Thyroid gland (tissue), 4 donors: ENCODE data around the gene USP33. TPM values are rescaled to one million over a fixed set of nuclear protein-coding genes. Genes with fewer than 3 reads are reported as not detected.
"Not testable (repeated sequence)": the region's sequence is repeated elsewhere in the genome, so short reads cannot be mapped to it uniquely, and the experiment has no call there.

Experiments used
- DNase-seq, 2 donors: peaks; one replicate each; pipeline ENCODE4 v3.0.0-alpha.2; 2019
- H3K27ac ChIP-seq, 3 donors: fragments of 200-600 bp; sonication (generic); 1 replicate in 2 of 3; 2 replicates in 1 of 3; pipeline ENCODE4 v1.5.1; 2016 to 2019; ENCODE audit warnings: mild to moderate bottlenecking in 1 of 3, moderate library complexity in 1 of 3
- H3K27me3 ChIP-seq: fragments of 200-600 bp; sonication (generic); one replicate; pipeline ENCODE4 v1.5.1; 2019
- H3K36me3 ChIP-seq, 2 donors: fragments of 200-600 bp; sonication (generic); one replicate each; pipeline ENCODE4 v1.5.1; 2016 to 2019
- H3K4me1 ChIP-seq, 2 donors: fragments of 200-600 bp; sonication (generic); one replicate each; pipeline ENCODE4 v1.5.1; 2017 to 2019
- H3K4me3 ChIP-seq, 3 donors: fragments of 200-600 bp; sonication (generic); replicated peaks in 1 of 3; 1 replicate in 2 of 3; 2 replicates in 1 of 3; pipeline ENCODE4 v1.5.1; 2016; ENCODE audit warnings: mild to moderate bottlenecking in 1 of 3
- H3K9me3 ChIP-seq: fragments of 200-600 bp; sonication (generic); one replicate; pipeline ENCODE4 v1.5.1; 2017
- POLR2A ChIP-seq, 2 donors: fragments of 450-650 bp; IDR thresholded peaks; one replicate each; pipeline ENCODE4 v1.6.1; 2017; ENCODE audit warnings: antibody characterized with exemption in 2 of 2, mild to moderate bottlenecking in 2 of 2, moderate library complexity in 1 of 2
- WGBS, 2 donors: methylation state at CpG; one replicate each; pipeline ENCODE4 v1.1.5; 2017; 5-methylcytosine and 5-hydroxymethylcytosine counted together
- intact Hi-C: fragments of 100-400 bp; cut with DNase I; formaldehyde crosslinking; loops from one replicate; pipeline ENCODE4 v1.15.1; 2023
- total RNA-seq, 4 donors: library from RNA; depleted of rRNA; stranded (reverse); fragments of >200 nt; gene quantifications; one replicate each; pipeline ENCODE4 v1.2.3, GENCODE V29; 2016
- TF ChIP-seq, protein P1 (sequence below), 6 experiments: fragments of 200-600 bp in 3 of 6; fragments of 450-650 bp in 3 of 6; sonication (generic) in 3 of 6; IDR thresholded peaks; one replicate each; pipeline ENCODE4 v1.5.1; 2016 to 2019; ENCODE audit warnings: antibody characterized with exemption in 6 of 6, mild to moderate bottlenecking in 2 of 6, inconsistent platforms in 1 of 6, moderate library complexity in 1 of 6

The USP33 gene
- total RNA-seq, 4 donors from 2014 or later: 96.2 to 130 (median 105) TPM

DNA sequence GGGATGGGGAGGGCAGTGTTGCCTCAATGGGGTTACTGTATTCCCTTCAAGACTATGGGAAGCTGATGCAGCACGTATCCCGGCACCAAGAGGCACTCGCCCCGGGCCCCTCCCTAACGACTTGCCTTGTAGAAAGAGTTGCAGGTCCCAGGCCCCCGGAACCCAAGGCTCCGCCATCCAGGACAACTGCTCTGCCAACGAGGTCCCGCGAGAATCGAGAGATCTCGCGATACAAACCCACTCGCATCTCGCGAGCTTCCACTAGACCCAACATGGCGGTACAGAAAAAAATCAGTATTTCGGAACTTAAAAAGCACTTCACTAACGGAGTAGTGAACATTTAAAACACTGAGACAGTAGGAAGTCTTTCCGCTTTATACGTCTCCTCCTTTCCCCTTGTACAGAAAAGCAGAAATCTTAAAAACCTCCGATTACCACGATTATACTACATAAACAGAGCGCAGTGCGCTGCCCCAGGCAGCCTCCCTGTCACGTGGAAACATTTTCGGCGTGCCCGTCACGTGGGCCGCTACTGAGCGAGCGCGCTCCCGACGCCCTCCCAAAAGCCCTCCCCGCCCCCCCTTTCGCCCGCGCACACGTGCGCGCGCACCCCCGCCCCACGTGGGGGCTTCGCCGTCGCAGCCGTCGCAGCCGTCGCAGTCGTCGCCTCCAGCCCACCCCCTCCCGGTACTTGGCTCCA is 77.0 kb downstream of the USP33 start, which contains the start of gene ZZZ3:
Gene ZZZ3 (minus strand): TSS at position 199 of the 700 bp plus-strand sequence. CDS start 49,304 bp downstream, outside the sequence.
- peak; percentile 93 for DNase-seq
- peak within 1 kb of the TSS; percentile 81 to 99 (median 93) for H3K27ac ChIP-seq
- 0% methylated on average over 31 to 39 of the region's 56 CpGs for WGBS, 2 donors
- H3K27me3 ChIP-seq: no peaks in the 10 kb centered on the region
- intact Hi-C loops: no loop called here
- peak in 1 of 2 donors; percentile 68 for TF ChIP-seq POLR2A (IDR thresholded peaks at IDR 0.05)
- TF ChIP-seq, protein P1, sequence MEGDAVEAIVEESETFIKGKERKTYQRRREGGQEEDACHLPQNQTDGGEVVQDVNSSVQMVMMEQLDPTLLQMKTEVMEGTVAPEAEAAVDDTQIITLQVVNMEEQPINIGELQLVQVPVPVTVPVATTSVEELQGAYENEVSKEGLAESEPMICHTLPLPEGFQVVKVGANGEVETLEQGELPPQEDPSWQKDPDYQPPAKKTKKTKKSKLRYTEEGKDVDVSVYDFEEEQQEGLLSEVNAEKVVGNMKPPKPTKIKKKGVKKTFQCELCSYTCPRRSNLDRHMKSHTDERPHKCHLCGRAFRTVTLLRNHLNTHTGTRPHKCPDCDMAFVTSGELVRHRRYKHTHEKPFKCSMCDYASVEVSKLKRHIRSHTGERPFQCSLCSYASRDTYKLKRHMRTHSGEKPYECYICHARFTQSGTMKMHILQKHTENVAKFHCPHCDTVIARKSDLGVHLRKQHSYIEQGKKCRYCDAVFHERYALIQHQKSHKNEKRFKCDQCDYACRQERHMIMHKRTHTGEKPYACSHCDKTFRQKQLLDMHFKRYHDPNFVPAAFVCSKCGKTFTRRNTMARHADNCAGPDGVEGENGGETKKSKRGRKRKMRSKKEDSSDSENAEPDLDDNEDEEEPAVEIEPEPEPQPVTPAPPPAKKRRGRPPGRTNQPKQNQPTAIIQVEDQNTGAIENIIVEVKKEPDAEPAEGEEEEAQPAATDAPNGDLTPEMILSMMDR (IDR thresholded peaks at IDR 0.05): peak in 1 of 6 experiments; percentile 23
- H3K36me3 ChIP-seq: no peaks in the 10 kb centered on the region
- H3K4me3 ChIP-seq: peak within 1 kb of the TSS; percentile 45 to 86 (median 46)
- H3K4me1 ChIP-seq: peaks cover 7 to 26% of the 10 kb centered on the region in 2 donors
- no peaks in the 10 kb centered on the region for H3K9me3 ChIP-seq

DNA sequence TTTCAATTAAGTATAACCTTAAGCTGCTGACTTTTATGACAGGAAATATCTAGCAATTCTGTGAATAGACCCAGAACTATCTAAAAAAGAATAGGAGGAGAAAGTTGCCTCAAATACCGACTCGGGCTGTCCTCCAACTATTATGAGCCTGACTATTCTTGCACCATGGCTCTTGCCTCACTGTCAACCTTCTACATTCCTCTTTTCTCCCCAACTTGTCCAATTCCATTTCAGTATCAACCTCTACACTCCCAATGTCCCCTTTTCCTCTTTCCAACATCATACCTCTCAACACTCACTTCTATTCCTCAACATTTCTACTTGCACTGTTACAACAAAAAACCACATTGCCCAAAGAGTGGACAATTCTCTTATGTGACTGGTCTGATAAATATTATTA is 79.5 kb downstream of the USP33 start:
- Histone ChIP-seq H3K36me3 (no peaks in the 10 kb centered on the region), H3K4me3 (no peak overlapping the region), H3K27ac (no peak overlapping the region), H3K9me3 (no peaks in the 10 kb centered on the region), H3K27me3 (no peaks in the 10 kb centered on the region), H3K4me1 (peaks cover 7 to 26% of the 10 kb centered on the region in 2 donors)
- intact Hi-C loops: no loop called here
- 75 to 82% methylated on average over 2 of the region's 2 CpGs for WGBS, 2 donors
- no peak for DNase-seq
- no peak for TF ChIP-seq POLR2A (IDR thresholded peaks at IDR 0.05)
- TF ChIP-seq, protein P1 (IDR thresholded peaks at IDR 0.05): no peak

DNA sequence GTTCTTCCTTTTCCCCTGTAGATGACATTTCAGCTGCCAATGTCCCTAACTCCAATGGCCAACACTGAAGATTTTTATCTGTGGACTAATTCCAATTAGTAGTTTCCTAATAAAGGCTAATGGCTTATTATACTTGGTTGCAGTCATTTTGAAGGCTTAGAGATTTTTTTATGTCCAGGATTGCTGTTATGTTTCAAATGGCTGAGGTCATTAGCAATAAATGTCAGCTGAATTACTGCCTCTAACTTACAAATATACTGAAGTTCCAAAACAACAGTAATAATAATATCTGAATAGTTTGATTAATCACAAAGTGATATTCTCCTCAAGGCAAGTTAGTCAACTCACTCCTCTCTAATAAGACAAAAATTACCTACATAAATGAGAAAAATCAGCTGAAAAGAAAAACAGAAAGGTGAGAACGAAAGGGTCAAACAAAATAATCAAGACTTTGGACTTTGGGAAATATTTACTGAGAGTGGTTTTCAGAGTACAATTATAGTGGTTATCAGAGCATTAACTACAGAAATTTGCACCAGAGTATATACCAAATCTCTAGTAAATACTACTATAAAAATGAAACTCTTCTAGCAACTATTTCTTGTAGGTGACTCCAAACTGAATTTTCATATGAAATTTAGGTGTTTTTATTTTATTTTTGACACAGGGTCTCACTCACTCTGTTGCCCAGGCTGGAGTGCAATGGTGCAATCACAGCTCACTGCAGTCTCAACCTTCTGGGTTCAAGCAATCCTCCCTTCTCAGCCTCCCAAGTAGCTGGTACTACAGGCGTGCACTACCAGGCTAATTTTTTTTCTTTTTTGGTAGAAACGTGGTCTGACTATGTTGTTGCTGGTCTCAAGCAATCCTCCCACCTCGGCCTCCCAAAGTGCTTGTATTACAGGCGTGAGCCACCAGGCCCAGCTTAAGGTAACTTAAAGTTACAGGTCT is 80.7 kb downstream of the USP33 start:
- Histone ChIP-seq H3K9me3 (no peaks in the 10 kb centered on the region), H3K4me3 (no peak overlapping the region), H3K27me3 (no peaks in the 10 kb centered on the region), H3K4me1 (peaks cover 3 to 21% of the 10 kb centered on the region in 2 donors), H3K36me3 (no peaks in the 10 kb centered on the region), H3K27ac (no peak overlapping the region)
- TF ChIP-seq, protein P1 (IDR thresholded peaks at IDR 0.05): no peak
- no peak for TF ChIP-seq POLR2A (IDR thresholded peaks at IDR 0.05)
- intact Hi-C loops: no loop called here
- 89 to 94% methylated on average over 5 of the region's 5 CpGs for WGBS, 2 donors
- DNase-seq: no peak

DNA sequence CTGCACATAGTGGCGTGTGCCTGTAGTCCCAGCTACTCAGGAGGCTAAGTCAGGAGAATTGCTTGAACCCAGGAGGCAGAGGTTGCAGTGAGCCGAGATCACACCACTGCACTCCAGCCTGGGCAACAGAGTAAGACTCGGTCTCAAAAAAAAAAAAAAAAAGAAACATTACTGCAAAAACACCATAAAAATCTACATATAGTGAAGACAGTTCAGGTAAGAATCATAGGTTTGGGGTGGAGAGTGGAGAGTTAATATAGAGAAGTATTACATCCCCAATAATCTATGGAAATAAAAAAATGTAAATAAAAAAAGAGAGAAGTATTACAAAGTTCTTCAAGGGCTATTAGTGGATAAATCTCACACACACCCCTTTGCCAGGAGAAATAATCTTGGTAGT is 84.8 kb downstream of the USP33 start:
- intact Hi-C loops, H3K4me3 ChIP-seq, DNase-seq, H3K4me1 ChIP-seq, H3K27ac ChIP-seq, H3K9me3 ChIP-seq, H3K27me3 ChIP-seq, H3K36me3 ChIP-seq: not testable (repeated sequence)
- WGBS, 2 donors: 93 to 97% methylated on average over 3 of the region's 3 CpGs

DNA sequence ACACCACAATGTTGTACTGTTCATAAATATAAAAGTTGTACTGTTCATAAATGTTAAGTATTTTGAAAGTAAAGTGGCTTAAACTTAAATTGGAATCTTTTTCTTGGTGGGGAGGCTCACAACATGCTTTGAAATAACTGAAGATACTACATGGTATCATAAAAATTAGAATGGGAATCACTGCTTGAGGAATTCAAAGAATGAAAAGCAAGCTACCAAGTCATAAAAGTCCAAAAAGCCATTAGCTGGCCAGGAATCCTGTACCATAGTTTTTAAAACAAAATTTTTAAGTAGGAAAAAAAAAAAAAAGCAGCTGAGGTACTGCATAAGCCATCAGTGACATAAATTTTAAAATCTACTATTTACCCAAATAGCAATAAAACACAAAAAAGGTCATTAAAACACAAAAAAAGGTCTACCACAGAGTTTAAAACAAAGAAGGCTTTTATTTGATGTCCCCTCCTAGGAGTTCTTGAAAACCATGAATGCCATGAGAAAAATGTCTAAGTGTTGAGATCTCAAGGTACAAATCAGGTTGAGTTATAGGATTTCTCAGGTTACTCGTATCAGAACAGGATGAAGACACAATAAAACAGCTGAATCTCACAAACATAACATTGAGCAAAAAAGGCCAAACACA is 85.8 kb downstream of the USP33 start:
- WGBS, 2 donors: 89 to 91% methylated on average over 1 of the region's 1 CpG
- no peak overlapping the region for H3K27ac ChIP-seq
- H3K9me3 ChIP-seq: no peaks in the 10 kb centered on the region
- TF ChIP-seq POLR2A (IDR thresholded peaks at IDR 0.05): no peak
- TF ChIP-seq, protein P1 (IDR thresholded peaks at IDR 0.05): no peak
- no peak for DNase-seq
- intact Hi-C loops: no loop called here
- no peak overlapping the region for H3K4me3 ChIP-seq
- H3K36me3 ChIP-seq: no peaks in the 10 kb centered on the region
- peaks cover 2 to 4% of the 10 kb centered on the region in 2 donors for H3K4me1 ChIP-seq
- H3K27me3 ChIP-seq: no peaks in the 10 kb centered on the region
